ENCODE measurements around the gene CD164L2.
A peak's percentile ranks its signal among the peaks of the same experiment; 100 is the strongest.

Gene CD164L2

GRCh38 chr1:27372022-27372807 is 10.9 kb downstream of the CD164L2 start:
- no peak for DNase-seq
- in situ Hi-C loops (cut with MboI; ENCODE audit: low pct_unique_long_range_greater_than_20kb, low sequenced_read_pairs) = loop anchor here (10.0 kb wide), 1 partner anchor 57 kb away; no protein-coding TSS in a partner anchor

GRCh38 chr1:27368869-27369582 is 14.1 kb downstream of the CD164L2 start:
- peak; percentile 54 for DNase-seq
- in situ Hi-C loops (cut with MboI; ENCODE audit: low pct_unique_long_range_greater_than_20kb, low sequenced_read_pairs) = no loop called here

- DNase-seq = no peak
- in situ Hi-C loops (cut with MboI; ENCODE audit: low pct_unique_long_range_greater_than_20kb, low sequenced_read_pairs) = no loop called here
These were observed 15.9 kb downstream of the CD164L2 start for GRCh38 chr1:27367160-27367650.

- peak; percentile 84 for DNase-seq
- in situ Hi-C loops (cut with MboI; ENCODE audit: low pct_unique_long_range_greater_than_20kb, low sequenced_read_pairs) = no loop called here
These were observed 16.5 kb downstream of the CD164L2 start, which contains the start of gene MAP3K6 for GRCh38 chr1:27366411-27367159. Gene MAP3K6, minus strand, starts transcription at chr1:27366961. Its CDS starts 364 bp downstream, at chr1:27366597.

GRCh38 chr1:27366113-27366410 is 17.1 kb downstream of the CD164L2 start:
- DNase-seq = peak; percentile 78
- in situ Hi-C loops (cut with MboI; ENCODE audit: low pct_unique_long_range_greater_than_20kb, low sequenced_read_pairs) = no loop called here

GRCh38 chr1:27365372-27366112 is 17.6 kb downstream of the CD164L2 start:
- in situ Hi-C loops (cut with MboI; ENCODE audit: low pct_unique_long_range_greater_than_20kb, low sequenced_read_pairs) = no loop called here
- peak; percentile 88 for DNase-seq

GRCh38 chr1:27364696-27365371 is 18.3 kb downstream of the CD164L2 start:
- in situ Hi-C loops (cut with MboI; ENCODE audit: low pct_unique_long_range_greater_than_20kb, low sequenced_read_pairs) = no loop called here
- no peak for DNase-seq

- in situ Hi-C loops (cut with MboI; ENCODE audit: low pct_unique_long_range_greater_than_20kb, low sequenced_read_pairs) = no loop called here
These were observed 19.1 kb downstream of the CD164L2 start for GRCh38 chr1:27363766-27364695.

GRCh38 chr1:27361553-27361952 is 21.6 kb downstream of the CD164L2 start:
- DNase-seq = no peak
- in situ Hi-C loops (cut with MboI; ENCODE audit: low pct_unique_long_range_greater_than_20kb, low sequenced_read_pairs) = no loop called here

More at GRCh38 chr1:27363766-27364695, 19.1 kb downstream of the CD164L2 start:
- no peak for DNase-seq

GRCh38 chr1:27361044-27361402 is 22.1 kb downstream of the CD164L2 start:
- DNase-seq = no peak
- in situ Hi-C loops (cut with MboI; ENCODE audit: low pct_unique_long_range_greater_than_20kb, low sequenced_read_pairs) = no loop called here

- no peak for DNase-seq
- in situ Hi-C loops (cut with MboI; ENCODE audit: low pct_unique_long_range_greater_than_20kb, low sequenced_read_pairs) = no loop called here
These were observed 22.7 kb downstream of the CD164L2 start for GRCh38 chr1:27360159-27361043.

GRCh38 chr1:27359822-27360158 is 23.3 kb downstream of the CD164L2 start:
- DNase-seq = no peak
- in situ Hi-C loops (cut with MboI; ENCODE audit: low pct_unique_long_range_greater_than_20kb, low sequenced_read_pairs) = no loop called here

- in situ Hi-C loops (cut with MboI; ENCODE audit: low pct_unique_long_range_greater_than_20kb, low sequenced_read_pairs) = no loop called here
These were observed 24.2 kb downstream of the CD164L2 start for GRCh38 chr1:27358928-27359313.

GRCh38 chr1:27358038-27358927 is 24.9 kb downstream of the CD164L2 start:
- no peak for DNase-seq
- in situ Hi-C loops (cut with MboI; ENCODE audit: low pct_unique_long_range_greater_than_20kb, low sequenced_read_pairs) = no loop called here

More at GRCh38 chr1:27358928-27359313, 24.2 kb downstream of the CD164L2 start:
- DNase-seq = no peak

- in situ Hi-C loops (cut with MboI; ENCODE audit: low pct_unique_long_range_greater_than_20kb, low sequenced_read_pairs) = no loop called here
- peak; percentile 92 for DNase-seq
These were observed 25.7 kb downstream of the CD164L2 start for GRCh38 chr1:27357281-27358037.

Data from KBM-7 (cell line).